ENCODE data around the gene SNX18. TPM values are rescaled to one million over a fixed set of nuclear protein-coding genes. Genes with fewer than 3 reads are reported as not detected.

Gene SNX18
- total RNA-seq, 2 donors from 2014 or later: 19.7 to 20.5 TPM

DNA sequence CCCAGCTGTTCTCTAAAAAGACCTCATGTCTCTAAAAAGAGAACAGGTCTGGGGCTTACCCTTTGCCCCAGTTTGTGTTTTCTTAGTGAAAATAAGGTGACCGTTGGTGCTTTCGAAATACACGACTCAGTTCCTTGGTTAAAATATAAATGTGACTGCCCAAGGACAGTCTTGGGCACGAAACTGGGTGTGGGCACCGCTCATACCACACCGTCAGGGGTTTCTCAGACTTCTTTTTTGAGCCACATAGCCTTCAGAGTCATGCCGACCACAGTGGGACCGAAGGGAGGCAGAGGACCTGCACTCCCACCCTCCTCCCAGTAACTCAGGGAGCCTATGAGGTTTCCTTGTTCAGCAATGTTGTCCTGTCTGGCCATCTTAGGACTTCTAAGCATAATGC lies 6.5 kb downstream of the SNX18 start:
- peaks cover 24% of the 10 kb centered on the region for H3K4me1 ChIP-seq (ENCODE audit: control insufficient read depth, insufficient read depth, low read length)
- no peak overlapping the region for H3K27ac ChIP-seq (ENCODE audit: low read depth, low read length)
- no peak overlapping the region for H3K9ac ChIP-seq (ENCODE audit: extremely low read depth, low read length, poor library complexity, severe bottlenecking)
- H3K27me3 Mint-ChIP-seq (ENCODE audit: insufficient read depth): peaks cover 3% of the 10 kb centered on the region
- H3K4me3 Mint-ChIP-seq: no peak overlapping the region
- peaks cover 12% of the 10 kb centered on the region for H3K36me3 ChIP-seq (ENCODE audit: control insufficient read depth, insufficient read depth, low read length)
- no peaks in the 10 kb centered on the region for H3K27me3 ChIP-seq (ENCODE audit: control insufficient read depth, insufficient read depth, low read length, poor library complexity, severe bottlenecking)
- peaks cover 6% of the 10 kb centered on the region for H3K36me3 Mint-ChIP-seq (ENCODE audit: low read depth)
- H3K4me1 Mint-ChIP-seq: peaks cover 41% of the 10 kb centered on the region
- H3K27ac Mint-ChIP-seq: no peak overlapping the region
- WGBS, 2 experiments (ENCODE audit: insufficient coverage in 1 of 2, insufficient read length in 1 of 2): 94 to 96% methylated on average over 8 of the region's 8 CpGs
- no peak overlapping the region for H3K4me3 ChIP-seq (ENCODE audit: low read length)
- DNase-seq: no peak
- TF ChIP-seq, protein P1, sequence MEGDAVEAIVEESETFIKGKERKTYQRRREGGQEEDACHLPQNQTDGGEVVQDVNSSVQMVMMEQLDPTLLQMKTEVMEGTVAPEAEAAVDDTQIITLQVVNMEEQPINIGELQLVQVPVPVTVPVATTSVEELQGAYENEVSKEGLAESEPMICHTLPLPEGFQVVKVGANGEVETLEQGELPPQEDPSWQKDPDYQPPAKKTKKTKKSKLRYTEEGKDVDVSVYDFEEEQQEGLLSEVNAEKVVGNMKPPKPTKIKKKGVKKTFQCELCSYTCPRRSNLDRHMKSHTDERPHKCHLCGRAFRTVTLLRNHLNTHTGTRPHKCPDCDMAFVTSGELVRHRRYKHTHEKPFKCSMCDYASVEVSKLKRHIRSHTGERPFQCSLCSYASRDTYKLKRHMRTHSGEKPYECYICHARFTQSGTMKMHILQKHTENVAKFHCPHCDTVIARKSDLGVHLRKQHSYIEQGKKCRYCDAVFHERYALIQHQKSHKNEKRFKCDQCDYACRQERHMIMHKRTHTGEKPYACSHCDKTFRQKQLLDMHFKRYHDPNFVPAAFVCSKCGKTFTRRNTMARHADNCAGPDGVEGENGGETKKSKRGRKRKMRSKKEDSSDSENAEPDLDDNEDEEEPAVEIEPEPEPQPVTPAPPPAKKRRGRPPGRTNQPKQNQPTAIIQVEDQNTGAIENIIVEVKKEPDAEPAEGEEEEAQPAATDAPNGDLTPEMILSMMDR (conservative IDR thresholded peaks at IDR 0.05): no peak
- no peaks in the 10 kb centered on the region for H3K9me3 ChIP-seq (ENCODE audit: control insufficient read depth, low read length)
- peaks cover 3% of the 10 kb centered on the region for H3K9me3 Mint-ChIP-seq

DNA sequence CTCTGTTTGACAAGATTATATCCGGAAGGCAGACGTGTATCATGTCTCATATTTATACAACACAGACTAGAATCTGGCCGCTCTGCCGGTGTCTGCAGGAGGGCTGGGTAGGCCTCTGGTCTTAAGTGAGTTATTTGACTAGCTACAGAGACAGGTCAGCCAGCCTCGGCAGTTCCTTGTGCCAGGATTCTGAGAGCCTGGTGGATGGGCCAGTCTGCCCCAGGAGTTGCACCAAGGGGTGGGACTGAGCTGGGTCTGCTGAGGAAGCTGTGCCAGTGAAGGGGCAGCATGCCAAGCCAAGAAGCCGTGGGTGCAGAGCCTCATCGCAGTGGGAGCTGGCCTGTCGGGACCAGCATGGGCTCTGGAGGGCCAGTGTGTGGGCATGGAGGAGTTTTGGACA lies 7.1 kb downstream of the SNX18 start:
- Mint-ChIP-seq H3K27ac (no peak overlapping the region), H3K4me3 (no peak overlapping the region), H3K36me3 (ENCODE audit: low read depth) (peaks cover under 1% of the 10 kb centered on the region), H3K27me3 (ENCODE audit: insufficient read depth) (no peaks in the 10 kb centered on the region), H3K4me1 (peaks cover 36% of the 10 kb centered on the region), H3K9me3 (no peaks in the 10 kb centered on the region)
- Histone ChIP-seq H3K4me1 (ENCODE audit: control insufficient read depth, insufficient read depth, low read length) (peaks cover 19% of the 10 kb centered on the region), H3K27me3 (ENCODE audit: control insufficient read depth, insufficient read depth, low read length, poor library complexity, severe bottlenecking) (no peaks in the 10 kb centered on the region), H3K9me3 (ENCODE audit: control insufficient read depth, low read length) (no peaks in the 10 kb centered on the region), H3K4me3 (ENCODE audit: low read length) (no peak overlapping the region), H3K36me3 (ENCODE audit: control insufficient read depth, insufficient read depth, low read length) (peaks cover 7% of the 10 kb centered on the region), H3K27ac (ENCODE audit: low read depth, low read length) (no peak overlapping the region), H3K9ac (ENCODE audit: extremely low read depth, low read length, poor library complexity, severe bottlenecking) (no peak overlapping the region)
- TF ChIP-seq, protein P1 (conservative IDR thresholded peaks at IDR 0.05): no peak
- no peak for DNase-seq
- 94 to 100% methylated on average over 3 to 8 of the region's 8 CpGs for WGBS, 2 experiments (ENCODE audit: insufficient coverage in 1 of 2, insufficient read length in 1 of 2)

DNA sequence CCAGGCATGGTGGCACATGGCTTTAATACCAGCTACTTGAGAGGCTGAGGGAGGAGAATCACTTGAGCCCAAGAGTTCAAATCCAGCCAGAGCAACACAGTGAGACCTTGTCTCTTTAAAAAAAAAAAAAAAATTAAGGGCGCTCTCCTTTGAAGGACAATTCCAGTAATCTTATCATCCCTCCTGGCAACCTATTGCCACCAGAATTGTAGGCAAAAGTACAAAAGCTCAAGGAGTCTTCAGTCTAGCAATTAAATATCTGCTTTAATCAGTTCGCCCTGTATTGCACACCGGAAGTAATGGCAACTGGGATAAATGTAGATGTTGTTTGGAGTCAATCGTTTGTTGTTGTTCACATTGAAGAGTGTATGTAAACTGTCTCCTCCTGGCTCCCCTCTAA lies 7.7 kb downstream of the SNX18 start:
- TF ChIP-seq, protein P1 (conservative IDR thresholded peaks at IDR 0.05): no peak
- H3K27ac ChIP-seq (ENCODE audit: low read depth, low read length): no peak overlapping the region
- H3K9ac ChIP-seq (ENCODE audit: extremely low read depth, low read length, poor library complexity, severe bottlenecking): no peak overlapping the region
- Mint-ChIP-seq H3K27me3 (ENCODE audit: insufficient read depth) (no peaks in the 10 kb centered on the region), H3K36me3 (ENCODE audit: low read depth) (no peaks in the 10 kb centered on the region), H3K9me3 (no peaks in the 10 kb centered on the region), H3K4me1 (peaks cover 31% of the 10 kb centered on the region), H3K27ac (no peak overlapping the region), H3K4me3 (no peak overlapping the region)
- WGBS, 2 experiments (ENCODE audit: insufficient coverage in 1 of 2, insufficient read length in 1 of 2): 89 to 93% methylated on average over 2 to 4 of the region's 4 CpGs
- no peaks in the 10 kb centered on the region for H3K27me3 ChIP-seq (ENCODE audit: control insufficient read depth, insufficient read depth, low read length, poor library complexity, severe bottlenecking)
- DNase-seq: no peak
- H3K4me1 ChIP-seq (ENCODE audit: control insufficient read depth, insufficient read depth, low read length): peaks cover 19% of the 10 kb centered on the region
- peaks cover 7% of the 10 kb centered on the region for H3K36me3 ChIP-seq (ENCODE audit: control insufficient read depth, insufficient read depth, low read length)
- no peaks in the 10 kb centered on the region for H3K9me3 ChIP-seq (ENCODE audit: control insufficient read depth, low read length)
- no peak overlapping the region for H3K4me3 ChIP-seq (ENCODE audit: low read length)

All from endodermal cell (in vitro differentiated cells).